RWPE2 (cell line): ENCODE measurements around the gene C11orf87.

ENCODE experiments used
- ATAC-seq: fragments of 200-7000 bp; cut with Tn5 transposase; 3 replicates; pipeline ENCODE4 v1.9.1; 2021; ENCODE audit warnings: low read depth
- DNase-seq: peaks from one replicate; pipeline ENCODE4 v3.0.0-alpha.2; 2020; ENCODE audit warnings: low spot score
- H3K27ac ChIP-seq: fragments of 450-650 bp; 2 replicates; pipeline ENCODE4 v1.5.1; 2017; ENCODE audit warnings: mild to moderate bottlenecking; ENCODE audit not compliant: poor library complexity, severe bottlenecking
- H3K27me3 ChIP-seq: fragments of 250-450 bp; sonication (Bioruptor Pico); 2 replicates; pipeline ENCODE4 v1.5.1; 2021; ENCODE audit warnings: mild to moderate bottlenecking, moderate library complexity; ENCODE audit not compliant: insufficient read depth, poor library complexity, severe bottlenecking
- H3K36me3 ChIP-seq: fragments of 250-450 bp; sonication (Bioruptor Pico); 2 replicates; pipeline ENCODE4 v1.5.1; 2020; ENCODE audit warnings: low read depth, mild to moderate bottlenecking, moderate library complexity
- H3K4me1 ChIP-seq: fragments of 250-450 bp; sonication (Bioruptor Pico); 2 replicates; pipeline ENCODE4 v1.5.1; 2021; ENCODE audit warnings: mild to moderate bottlenecking, moderate library complexity; ENCODE audit not compliant: insufficient read depth, poor library complexity, severe bottlenecking
- H3K4me3 ChIP-seq: fragments of 250-450 bp; sonication (Bioruptor Pico); 2 replicates; pipeline ENCODE4 v1.5.1; 2021; ENCODE audit warnings: mild to moderate bottlenecking, moderate library complexity; ENCODE audit not compliant: severe bottlenecking
- H3K9me3 ChIP-seq: fragments of 250-450 bp; sonication (Bioruptor Pico); 2 replicates; pipeline ENCODE4 v1.5.1; 2021; ENCODE audit warnings: mild to moderate bottlenecking, moderate library complexity; ENCODE audit not compliant: severe bottlenecking
- TF ChIP-seq, protein P1 (sequence below): fragments of 450-650 bp; IDR thresholded peaks from one replicate; pipeline ENCODE4 v1.5.1; 2017; ENCODE audit warnings: mild to moderate bottlenecking, moderate library complexity; ENCODE audit not compliant: poor library complexity, severe bottlenecking

C11orf87 gene

GRCh38 chr11:109383306-109383705, 38.7 kb upstream of the C11orf87 start:
- no peaks in the 10 kb centered on the region for H3K36me3 ChIP-seq
- no peaks in the 10 kb centered on the region for H3K9me3 ChIP-seq
- TF ChIP-seq, protein P1, sequence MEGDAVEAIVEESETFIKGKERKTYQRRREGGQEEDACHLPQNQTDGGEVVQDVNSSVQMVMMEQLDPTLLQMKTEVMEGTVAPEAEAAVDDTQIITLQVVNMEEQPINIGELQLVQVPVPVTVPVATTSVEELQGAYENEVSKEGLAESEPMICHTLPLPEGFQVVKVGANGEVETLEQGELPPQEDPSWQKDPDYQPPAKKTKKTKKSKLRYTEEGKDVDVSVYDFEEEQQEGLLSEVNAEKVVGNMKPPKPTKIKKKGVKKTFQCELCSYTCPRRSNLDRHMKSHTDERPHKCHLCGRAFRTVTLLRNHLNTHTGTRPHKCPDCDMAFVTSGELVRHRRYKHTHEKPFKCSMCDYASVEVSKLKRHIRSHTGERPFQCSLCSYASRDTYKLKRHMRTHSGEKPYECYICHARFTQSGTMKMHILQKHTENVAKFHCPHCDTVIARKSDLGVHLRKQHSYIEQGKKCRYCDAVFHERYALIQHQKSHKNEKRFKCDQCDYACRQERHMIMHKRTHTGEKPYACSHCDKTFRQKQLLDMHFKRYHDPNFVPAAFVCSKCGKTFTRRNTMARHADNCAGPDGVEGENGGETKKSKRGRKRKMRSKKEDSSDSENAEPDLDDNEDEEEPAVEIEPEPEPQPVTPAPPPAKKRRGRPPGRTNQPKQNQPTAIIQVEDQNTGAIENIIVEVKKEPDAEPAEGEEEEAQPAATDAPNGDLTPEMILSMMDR = no peak
- no peak for DNase-seq
- H3K4me1 ChIP-seq = no peaks in the 10 kb centered on the region
- no peak overlapping the region for H3K4me3 ChIP-seq
- no peaks in the 10 kb centered on the region for H3K27me3 ChIP-seq
- no peak for ATAC-seq
- H3K27ac ChIP-seq = no peak overlapping the region

DNA sequence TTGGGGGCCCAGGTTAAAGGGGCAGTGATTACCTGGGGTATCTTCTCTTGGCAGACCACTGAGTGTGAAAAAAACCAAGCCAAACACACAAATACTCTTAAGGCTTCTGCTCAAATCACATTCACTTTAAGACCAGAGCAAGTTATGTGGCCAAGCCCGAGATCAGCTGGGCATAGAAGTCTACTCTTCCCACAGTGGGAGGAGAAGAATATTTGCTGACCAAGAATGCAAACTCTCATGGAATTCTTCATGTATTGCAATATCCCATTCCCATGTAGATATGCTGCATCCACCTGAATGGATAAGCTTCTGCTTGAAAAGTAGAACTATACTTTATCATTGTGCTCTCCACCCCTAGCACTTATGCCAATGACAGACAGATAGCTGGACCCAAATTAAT, 37.1 kb upstream of the C11orf87 start:
- no peak for ATAC-seq
- TF ChIP-seq, protein P1 = no peak
- DNase-seq = no peak
- Histone ChIP-seq H3K4me1 (no peaks in the 10 kb centered on the region), H3K9me3 (no peaks in the 10 kb centered on the region), H3K4me3 (no peak overlapping the region), H3K27me3 (no peaks in the 10 kb centered on the region), H3K36me3 (no peaks in the 10 kb centered on the region), H3K27ac (no peak overlapping the region)

- H3K27ac ChIP-seq = no peak overlapping the region
- DNase-seq = no peak
Observed at GRCh38 chr11:109388982-109389381, 33.0 kb upstream of the C11orf87 start.

DNA sequence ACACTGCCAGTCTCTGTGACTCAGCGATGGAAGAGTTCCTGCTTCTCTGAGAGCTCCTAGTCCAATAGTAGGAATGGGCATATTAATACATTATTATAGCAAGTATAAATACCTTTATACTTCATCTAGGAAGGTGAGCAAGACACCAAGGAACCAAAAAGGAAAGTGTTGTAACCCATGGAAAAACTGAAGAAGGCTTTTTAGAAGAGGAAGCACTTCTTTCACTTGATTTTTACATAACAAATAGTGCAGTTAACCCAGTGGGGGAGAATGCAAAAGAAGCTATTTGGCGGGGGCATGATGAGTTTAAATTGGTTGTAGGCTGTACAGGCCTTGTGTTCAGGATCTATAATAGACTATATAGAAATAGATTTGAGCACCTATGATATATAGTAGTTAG, 31.2 kb upstream of the C11orf87 start:
- no peak overlapping the region for H3K4me3 ChIP-seq
- H3K4me1 ChIP-seq = no peaks in the 10 kb centered on the region
- DNase-seq = no peak
- no peaks in the 10 kb centered on the region for H3K36me3 ChIP-seq
- H3K9me3 ChIP-seq = no peaks in the 10 kb centered on the region
- no peak for ATAC-seq
- TF ChIP-seq, protein P1 = no peak
- no peak overlapping the region for H3K27ac ChIP-seq
- H3K27me3 ChIP-seq = no peaks in the 10 kb centered on the region

More at GRCh38 chr11:109388982-109389381, 33.0 kb upstream of the C11orf87 start:
- Histone ChIP-seq H3K4me3 (no peak overlapping the region), H3K27me3 (no peaks in the 10 kb centered on the region), H3K9me3 (no peaks in the 10 kb centered on the region), H3K4me1 (no peaks in the 10 kb centered on the region), H3K36me3 (no peaks in the 10 kb centered on the region)
- TF ChIP-seq, protein P1 = no peak
- no peak for ATAC-seq

DNA sequence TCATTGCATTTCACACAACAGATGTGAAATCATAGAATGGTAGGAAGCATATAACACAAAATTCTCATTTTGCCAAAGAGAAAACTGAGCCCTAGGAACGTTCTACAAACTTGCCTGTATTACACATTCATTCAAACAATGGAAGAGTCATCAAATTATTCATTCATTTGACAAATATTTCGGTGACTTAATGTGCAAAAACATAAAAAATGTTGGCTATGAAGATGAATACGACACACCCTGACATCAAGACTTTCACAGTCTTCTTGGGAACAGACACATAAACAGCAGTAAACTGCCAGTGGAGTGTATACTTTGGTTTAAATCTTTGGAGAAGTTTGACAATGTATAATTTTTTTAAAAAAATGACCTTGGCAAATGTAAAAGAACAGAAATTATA, 20.4 kb upstream of the C11orf87 start:
- Histone ChIP-seq H3K4me3 (no peak overlapping the region), H3K9me3 (no peaks in the 10 kb centered on the region), H3K36me3 (no peaks in the 10 kb centered on the region), H3K4me1 (no peaks in the 10 kb centered on the region), H3K27ac (no peak overlapping the region), H3K27me3 (no peaks in the 10 kb centered on the region)
- DNase-seq = no peak
- ATAC-seq = no peak
- TF ChIP-seq, protein P1 = no peak
